GM23338 (cell line): ENCODE results near the gene RFPL4A.

Source experiments
- EZH2phosphoT487 ChIP-seq: fragments of 200-600 bp; sonication (generic); IDR thresholded peaks from one replicate; pipeline ENCODE4 v1.8.1; 2018; ENCODE audit warnings: antibody characterized with exemption; ENCODE audit not compliant: unreplicated experiment
- POLR2AphosphoS5 ChIP-seq: IDR thresholded peaks from 2 replicates; pipeline ENCODE4 v1.6.1; 2016; ENCODE audit warnings: antibody characterized with exemption, low read depth
- STAT1 ChIP-seq: IDR thresholded peaks from one replicate; pipeline ENCODE4 v1.6.1; 2016; ENCODE audit warnings: antibody characterized with exemption; ENCODE audit not compliant: unreplicated experiment
- TF ChIP-seq, protein P1 (sequence below), 2 experiments: fragments of 200-600 bp in 1 of 2; sonication (generic) in 1 of 2; conservative IDR thresholded peaks; 2 replicates each; pipeline versions ENCODE4 v1.5.1 to v1.6.1; 2016 to 2017; ENCODE audit warnings: antibody characterized with exemption in 2 of 2, low read depth in 2 of 2, mild to moderate bottlenecking in 2 of 2, moderate library complexity in 1 of 2

- TF ChIP-seq, protein P1, sequence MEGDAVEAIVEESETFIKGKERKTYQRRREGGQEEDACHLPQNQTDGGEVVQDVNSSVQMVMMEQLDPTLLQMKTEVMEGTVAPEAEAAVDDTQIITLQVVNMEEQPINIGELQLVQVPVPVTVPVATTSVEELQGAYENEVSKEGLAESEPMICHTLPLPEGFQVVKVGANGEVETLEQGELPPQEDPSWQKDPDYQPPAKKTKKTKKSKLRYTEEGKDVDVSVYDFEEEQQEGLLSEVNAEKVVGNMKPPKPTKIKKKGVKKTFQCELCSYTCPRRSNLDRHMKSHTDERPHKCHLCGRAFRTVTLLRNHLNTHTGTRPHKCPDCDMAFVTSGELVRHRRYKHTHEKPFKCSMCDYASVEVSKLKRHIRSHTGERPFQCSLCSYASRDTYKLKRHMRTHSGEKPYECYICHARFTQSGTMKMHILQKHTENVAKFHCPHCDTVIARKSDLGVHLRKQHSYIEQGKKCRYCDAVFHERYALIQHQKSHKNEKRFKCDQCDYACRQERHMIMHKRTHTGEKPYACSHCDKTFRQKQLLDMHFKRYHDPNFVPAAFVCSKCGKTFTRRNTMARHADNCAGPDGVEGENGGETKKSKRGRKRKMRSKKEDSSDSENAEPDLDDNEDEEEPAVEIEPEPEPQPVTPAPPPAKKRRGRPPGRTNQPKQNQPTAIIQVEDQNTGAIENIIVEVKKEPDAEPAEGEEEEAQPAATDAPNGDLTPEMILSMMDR (conservative IDR thresholded peaks at IDR 0.05; ENCODE audit: low read depth in 2 of 2), result no peak
- TF ChIP-seq EZH2phosphoT487, result no peak
- TF ChIP-seq STAT1, result no peak
- TF ChIP-seq POLR2AphosphoS5, result no peak
Measured at GRCh38 chr19:55712804-55713631, 45.9 kb upstream of the RFPL4A start.
